Measurements from ENCODE around the gene SERPINB4. TPM values are rescaled to one million over a fixed set of nuclear protein-coding genes. Genes with fewer than 3 reads are reported as not detected.
A peak's percentile ranks its signal among the peaks of the same experiment; 100 is the strongest.

Gene SERPINB4
- total RNA-seq, 1 donor from 2014 or later, result not detected

DNA sequence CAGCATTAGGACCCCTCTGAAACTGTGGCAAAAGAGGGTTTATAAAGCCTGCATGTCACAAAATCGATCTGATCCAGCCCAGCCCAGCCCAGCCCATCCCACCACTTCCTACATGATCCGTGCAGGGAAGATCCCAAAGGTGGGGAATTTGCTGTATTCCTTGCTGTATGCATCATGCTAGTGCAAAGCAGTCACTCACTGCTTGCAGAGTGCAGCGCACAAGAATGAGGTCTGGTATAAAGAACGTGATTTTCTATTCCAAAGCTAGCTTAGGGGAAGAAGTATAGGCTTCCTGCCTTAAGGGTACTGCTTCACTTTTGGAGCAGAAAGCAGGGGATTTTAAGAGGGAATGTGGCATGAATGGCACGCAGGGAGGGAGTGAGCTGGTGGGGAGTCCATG is 39.8 kb upstream of the SERPINB4 start:
- Mint-ChIP-seq H3K4me3 (no peak overlapping the region), H3K27ac (no peak overlapping the region), H3K9me3 (no peaks in the 10 kb centered on the region), H3K4me1 (peaks cover 10% of the 10 kb centered on the region), H3K36me3 (no peaks in the 10 kb centered on the region), H3K27me3 (ENCODE audit: insufficient read depth, low read depth) (no peaks in the 10 kb centered on the region)
- Histone ChIP-seq H3K36me3 (no peaks in the 10 kb centered on the region), H3K27me3 (no peaks in the 10 kb centered on the region), H3K27ac (no peak overlapping the region), H2AFZ (replicated peaks) (peak overlapping the region; percentile 96), H3K9ac (no peak overlapping the region), H3F3A (ENCODE audit: low read depth) (peaks cover 8% of the 10 kb centered on the region), H3K4me2 (no peak overlapping the region), H3K9me3 (ENCODE audit: low read depth) (no peaks in the 10 kb centered on the region), H3K4me1 (peaks cover 14% of the 10 kb centered on the region), H3K4me3 (no peak overlapping the region), H3K79me2 (ENCODE audit: low read depth) (no peaks in the 10 kb centered on the region), H4K20me1 (ENCODE audit: low read depth) (no peaks in the 10 kb centered on the region)
- no peak for DNase-seq (ENCODE audit: low spot score)
- no peak for TF ChIP-seq EZH2 (IDR thresholded peaks at IDR 0.05)
- no peak for TF ChIP-seq CTCF (IDR thresholded peaks at IDR 0.05)
- no peak for TF ChIP-seq EZH2phosphoT487 (IDR thresholded peaks at IDR 0.05)

GRCh38 chr18:63683152-63683551 is 39.1 kb upstream of the SERPINB4 start:
- H4K20me1 ChIP-seq (ENCODE audit: low read depth), result no peaks in the 10 kb centered on the region
- peak; percentile 58 for DNase-seq (ENCODE audit: low spot score)
- no peaks in the 10 kb centered on the region for H3K27me3 ChIP-seq
- no peak overlapping the region for H3K27ac Mint-ChIP-seq
- no peak overlapping the region for H3K4me3 ChIP-seq
- H3K36me3 Mint-ChIP-seq, result no peaks in the 10 kb centered on the region
- H3K36me3 ChIP-seq, result no peaks in the 10 kb centered on the region
- no peak overlapping the region for H3K4me3 Mint-ChIP-seq
- peaks cover 8% of the 10 kb centered on the region for H3F3A ChIP-seq (ENCODE audit: low read depth)
- no peaks in the 10 kb centered on the region for H3K9me3 Mint-ChIP-seq
- H3K9ac ChIP-seq, result no peak overlapping the region
- H2AFZ ChIP-seq (replicated peaks), result peak overlapping the region; percentile 96
- H3K4me1 ChIP-seq, result peaks cover 14% of the 10 kb centered on the region
- no peaks in the 10 kb centered on the region for H3K79me2 ChIP-seq (ENCODE audit: low read depth)
- H3K27ac ChIP-seq, result peak overlapping the region; percentile 83
- TF ChIP-seq CTCF (IDR thresholded peaks at IDR 0.05) (no peak), EZH2 (IDR thresholded peaks at IDR 0.05) (no peak), EZH2phosphoT487 (IDR thresholded peaks at IDR 0.05) (no peak)
- H3K4me1 Mint-ChIP-seq, result peaks cover 10% of the 10 kb centered on the region
- H3K4me2 ChIP-seq, result peak overlapping the region; percentile 28
- no peaks in the 10 kb centered on the region for H3K9me3 ChIP-seq (ENCODE audit: low read depth)
- no peaks in the 10 kb centered on the region for H3K27me3 Mint-ChIP-seq (ENCODE audit: insufficient read depth, low read depth)

- Mint-ChIP-seq H3K36me3 (no peaks in the 10 kb centered on the region), H3K9me3 (no peaks in the 10 kb centered on the region), H3K4me3 (no peak overlapping the region), H3K4me1 (peaks cover 10% of the 10 kb centered on the region), H3K27me3 (ENCODE audit: insufficient read depth, low read depth) (no peaks in the 10 kb centered on the region), H3K27ac (no peak overlapping the region)
- DNase-seq (ENCODE audit: low spot score), result no peak
- H3K27me3 ChIP-seq, result no peaks in the 10 kb centered on the region
- peaks cover 14% of the 10 kb centered on the region for H3K4me1 ChIP-seq
- H3K36me3 ChIP-seq, result no peaks in the 10 kb centered on the region
- peaks cover 8% of the 10 kb centered on the region for H3F3A ChIP-seq (ENCODE audit: low read depth)
- no peaks in the 10 kb centered on the region for H3K9me3 ChIP-seq (ENCODE audit: low read depth)
- H2AFZ ChIP-seq (replicated peaks), result peak overlapping the region; percentile 55
- no peak overlapping the region for H3K4me3 ChIP-seq
- TF ChIP-seq CTCF (IDR thresholded peaks at IDR 0.05) (no peak), EZH2 (IDR thresholded peaks at IDR 0.05) (no peak), EZH2phosphoT487 (IDR thresholded peaks at IDR 0.05) (no peak)
- H3K4me2 ChIP-seq, result no peak overlapping the region
- H3K27ac ChIP-seq, result no peak overlapping the region
- H4K20me1 ChIP-seq (ENCODE audit: low read depth), result no peaks in the 10 kb centered on the region
- H3K79me2 ChIP-seq (ENCODE audit: low read depth), result no peaks in the 10 kb centered on the region
- no peak overlapping the region for H3K9ac ChIP-seq
These were observed 37.6 kb upstream of the SERPINB4 start for GRCh38 chr18:63681449-63682340.
